Activated CD4-positive, alpha-beta T cell treated with anti-CD3 and anti-CD28 coated beads, Interleukin-2, amount 10 ng/mL, durations not matched to agents 24 days and 14 days (primary cell): ENCODE results near the gene EEF2K. TPM values are rescaled to one million over a fixed set of nuclear protein-coding genes. Genes with fewer than 3 reads are reported as not detected.

ENCODE experiments used
- DNase-seq: peaks from one replicate; pipeline ENCODE4 v3.0.0; 2022
- H3K27ac Mint-ChIP-seq: one replicate; pipeline ENCODE4 v1.8.0; 2022; ENCODE audit warnings: mild to moderate bottlenecking, mixed read lengths
- H3K27me3 Mint-ChIP-seq: one replicate; pipeline ENCODE4 v1.8.0; 2022; ENCODE audit warnings: mixed read lengths
- H3K36me3 Mint-ChIP-seq: one replicate; pipeline ENCODE4 v1.8.0; 2022; ENCODE audit warnings: low read depth, mild to moderate bottlenecking, mixed read lengths
- H3K4me1 Mint-ChIP-seq: one replicate; pipeline ENCODE4 v1.8.0; 2021; ENCODE audit warnings: mixed read lengths
- H3K4me3 Mint-ChIP-seq: one replicate; pipeline ENCODE4 v1.8.0; 2022; ENCODE audit warnings: mild to moderate bottlenecking, moderate library complexity, mixed read lengths
- H3K9me3 Mint-ChIP-seq: one replicate; pipeline ENCODE4 v1.8.0; 2021; ENCODE audit warnings: mixed read lengths
- intact Hi-C: fragments of 100-400 bp; cut with micrococcal nuclease; formaldehyde crosslinking; loops from one replicate; pipeline ENCODE4 v1.15.1; 2023
- total RNA-seq: library from RNA; stranded (reverse); gene quantifications from 2 replicates; pipeline ENCODE4 v1.2.3, GENCODE V29; 2022

Gene EEF2K
- total RNA-seq, 1 donor from 2014 or later = 33.9 TPM

GRCh38 chr16:22183335-22183734 is 22.7 kb upstream of the EEF2K start:
- Mint-ChIP-seq H3K4me3 (no peak overlapping the region), H3K36me3 (no peaks in the 10 kb centered on the region), H3K4me1 (peaks cover 4% of the 10 kb centered on the region), H3K9me3 (no peaks in the 10 kb centered on the region), H3K27ac (no peak overlapping the region), H3K27me3 (no peaks in the 10 kb centered on the region)
- DNase-seq = no peak
- intact Hi-C loops = no loop called here

- Mint-ChIP-seq H3K4me3 (no peak overlapping the region), H3K27me3 (no peaks in the 10 kb centered on the region), H3K27ac (no peak overlapping the region), H3K9me3 (no peaks in the 10 kb centered on the region), H3K36me3 (no peaks in the 10 kb centered on the region), H3K4me1 (peaks cover 10% of the 10 kb centered on the region)
- intact Hi-C loops = no loop called here
- DNase-seq = no peak
Observed at GRCh38 chr16:22183901-22184614, 22.0 kb upstream of the EEF2K start.

GRCh38 chr16:22184615-22184968 is 21.5 kb upstream of the EEF2K start:
- Mint-ChIP-seq H3K4me1 (peaks cover 15% of the 10 kb centered on the region), H3K4me3 (no peak overlapping the region), H3K36me3 (no peaks in the 10 kb centered on the region), H3K9me3 (no peaks in the 10 kb centered on the region), H3K27ac (no peak overlapping the region), H3K27me3 (no peaks in the 10 kb centered on the region)
- no peak for DNase-seq
- intact Hi-C loops = no loop called here

GRCh38 chr16:22186517-22186916 is 19.6 kb upstream of the EEF2K start:
- DNase-seq = no peak
- Mint-ChIP-seq H3K4me3 (no peak overlapping the region), H3K4me1 (peaks cover 20% of the 10 kb centered on the region), H3K36me3 (no peaks in the 10 kb centered on the region), H3K27ac (no peak overlapping the region), H3K9me3 (no peaks in the 10 kb centered on the region), H3K27me3 (no peaks in the 10 kb centered on the region)
- intact Hi-C loops = loop anchor here (5.0 kb wide), 1 partner anchor 529 kb away; no protein-coding TSS in a partner anchor

- H3K4me1 Mint-ChIP-seq = peaks cover 33% of the 10 kb centered on the region
- no peaks in the 10 kb centered on the region for H3K27me3 Mint-ChIP-seq
- H3K27ac Mint-ChIP-seq = peak overlapping the region; percentile 99
- H3K36me3 Mint-ChIP-seq = no peaks in the 10 kb centered on the region
- no peak for DNase-seq
- intact Hi-C loops = loop anchor here (1.0 to 5.0 kb wide), 4 partner anchors 89 to 531 kb away; partner anchors contain the start of gene PDZD9
- no peaks in the 10 kb centered on the region for H3K9me3 Mint-ChIP-seq
- H3K4me3 Mint-ChIP-seq = no peak overlapping the region
Observed at GRCh38 chr16:22188267-22188594, 17.8 kb upstream of the EEF2K start.

GRCh38 chr16:22188595-22189442 is 17.3 kb upstream of the EEF2K start:
- H3K4me1 Mint-ChIP-seq = peaks cover 39% of the 10 kb centered on the region
- peak overlapping the region; percentile 99 for H3K27ac Mint-ChIP-seq
- peaks cover 5% of the 10 kb centered on the region for H3K9me3 Mint-ChIP-seq
- intact Hi-C loops = loop anchor here (1.0 to 5.0 kb wide), 4 partner anchors 90 to 532 kb away; partner anchors contain the start of gene PDZD9
- peak overlapping the region; percentile 91 for H3K4me3 Mint-ChIP-seq
- DNase-seq = peak; percentile 90
- H3K27me3 Mint-ChIP-seq = no peaks in the 10 kb centered on the region
- H3K36me3 Mint-ChIP-seq = peaks cover 5% of the 10 kb centered on the region

- H3K9me3 Mint-ChIP-seq = peaks cover 10% of the 10 kb centered on the region
- H3K4me3 Mint-ChIP-seq = peak overlapping the region; percentile 91
- peaks cover 8% of the 10 kb centered on the region for H3K36me3 Mint-ChIP-seq
- H3K4me1 Mint-ChIP-seq = peaks cover 45% of the 10 kb centered on the region
- peak overlapping the region; percentile 99 for H3K27ac Mint-ChIP-seq
- DNase-seq = no peak
- intact Hi-C loops = loop anchor here (1.0 to 5.0 kb wide), 6 partner anchors 17 to 1449 kb away; partner anchors contain the start of genes EEF2K, METTL9, POLR3E and THUMPD1
- no peaks in the 10 kb centered on the region for H3K27me3 Mint-ChIP-seq
Observed at GRCh38 chr16:22189473-22190080, 16.5 kb upstream of the EEF2K start.

- H3K4me3 Mint-ChIP-seq = peak overlapping the region; percentile 91
- DNase-seq = peak; percentile 96
- peaks cover 51% of the 10 kb centered on the region for H3K4me1 Mint-ChIP-seq
- H3K27ac Mint-ChIP-seq = peak overlapping the region; percentile 99
- peaks cover 13% of the 10 kb centered on the region for H3K9me3 Mint-ChIP-seq
- no peaks in the 10 kb centered on the region for H3K27me3 Mint-ChIP-seq
- peaks cover 11% of the 10 kb centered on the region for H3K36me3 Mint-ChIP-seq
- intact Hi-C loops = loop anchor here (1.0 to 2.0 kb wide), 5 partner anchors 16 to 1449 kb away; partner anchors contain the start of genes EEF2K, METTL9, POLR3E and THUMPD1
Observed at GRCh38 chr16:22190081-22190775, 15.8 kb upstream of the EEF2K start.

GRCh38 chr16:22190776-22191531 is 15.1 kb upstream of the EEF2K start:
- peak overlapping the region; percentile 91 for H3K4me3 Mint-ChIP-seq
- peak overlapping the region; percentile 99 for H3K27ac Mint-ChIP-seq
- peak; percentile 100 for DNase-seq
- peaks cover 13% of the 10 kb centered on the region for H3K9me3 Mint-ChIP-seq
- H3K36me3 Mint-ChIP-seq = peaks cover 14% of the 10 kb centered on the region
- H3K4me1 Mint-ChIP-seq = peaks cover 56% of the 10 kb centered on the region
- intact Hi-C loops = loop anchor here (1.0 to 2.0 kb wide), 5 partner anchors 15 to 1450 kb away; partner anchors contain the start of genes EEF2K, METTL9, POLR3E and THUMPD1
- H3K27me3 Mint-ChIP-seq = peaks cover 3% of the 10 kb centered on the region

GRCh38 chr16:22191532-22192260 is 14.4 kb upstream of the EEF2K start:
- H3K27me3 Mint-ChIP-seq = peaks cover 3% of the 10 kb centered on the region
- H3K9me3 Mint-ChIP-seq = peaks cover 13% of the 10 kb centered on the region
- intact Hi-C loops = loop anchor here (2.0 kb wide), 3 partner anchors 183 to 1451 kb away; partner anchors contain the start of genes CDR2, METTL9 and THUMPD1
- DNase-seq = peak; percentile 84
- peaks cover 14% of the 10 kb centered on the region for H3K36me3 Mint-ChIP-seq
- H3K4me1 Mint-ChIP-seq = peaks cover 59% of the 10 kb centered on the region
- peak overlapping the region; percentile 91 for H3K4me3 Mint-ChIP-seq
- peak overlapping the region; percentile 99 for H3K27ac Mint-ChIP-seq

- intact Hi-C loops = loop anchor here (2.0 kb wide), 1 partner anchor 182 kb away; the partner anchor contains the start of gene CDR2
- peak; percentile 96 for DNase-seq
- Mint-ChIP-seq H3K4me1 (peaks cover 61% of the 10 kb centered on the region), H3K36me3 (peaks cover 14% of the 10 kb centered on the region), H3K27ac (peak overlapping the region; percentile 99), H3K27me3 (peaks cover 3% of the 10 kb centered on the region), H3K4me3 (peak overlapping the region; percentile 91), H3K9me3 (peaks cover 13% of the 10 kb centered on the region)
Observed at GRCh38 chr16:22192261-22193062, 13.6 kb upstream of the EEF2K start.
